Pons (tissue), 1 donor: ENCODE measurements around the gene SKAP1.
"Not testable (repeated sequence)": the region's sequence is repeated elsewhere in the genome, so short reads cannot be mapped to it uniquely, and the experiment has no call there.

Experiments used
- DNase-seq: peaks from one replicate; pipeline ENCODE4 v3.0.0-alpha.2; 2016; ENCODE audit warnings: low spot score

Gene SKAP1

GRCh38 chr17:48209973-48210372, 220.0 kb downstream of the SKAP1 start:
- DNase-seq = no peak

DNA sequence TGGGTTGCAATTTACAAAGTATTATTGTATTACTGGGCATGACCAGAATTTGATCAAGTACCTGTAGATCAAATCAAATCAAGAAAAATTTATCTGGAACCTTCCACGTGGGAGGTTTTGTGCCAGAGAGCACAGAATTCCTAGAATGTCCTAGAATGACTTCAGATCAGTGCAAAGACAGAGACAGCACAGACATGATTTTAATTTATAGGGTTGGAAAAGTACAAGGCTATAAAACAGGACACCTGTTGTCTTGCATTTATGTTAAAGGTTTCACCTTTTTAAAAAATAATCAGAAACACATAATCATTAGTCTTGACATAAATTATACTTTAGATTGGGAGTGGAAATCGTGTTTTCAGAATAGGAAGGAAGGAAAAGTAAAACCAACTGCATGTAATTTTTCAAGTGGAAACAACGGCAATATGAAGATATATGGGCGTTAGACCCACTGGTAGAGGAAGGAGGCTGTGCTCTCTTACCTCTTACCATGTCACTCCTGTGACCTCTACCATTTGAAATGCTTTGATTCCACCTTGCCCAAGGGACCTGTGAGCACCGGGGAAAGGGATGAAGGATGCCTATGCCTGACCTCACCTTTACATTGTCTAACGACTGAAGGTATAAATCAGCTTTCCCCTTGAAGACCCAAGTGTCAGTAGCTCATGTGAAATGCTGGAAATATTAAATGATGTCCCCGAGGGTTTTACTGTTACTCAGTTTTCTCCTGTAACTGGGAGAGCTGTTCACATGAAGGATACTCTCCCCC, 222.1 kb downstream of the SKAP1 start:
- DNase-seq = no peak

- not testable (repeated sequence) for DNase-seq
Observed at GRCh38 chr17:48207036-48207435, 223.0 kb downstream of the SKAP1 start.

- no peak for DNase-seq
Observed at GRCh38 chr17:48202959-48203358, 227.1 kb downstream of the SKAP1 start.

DNA sequence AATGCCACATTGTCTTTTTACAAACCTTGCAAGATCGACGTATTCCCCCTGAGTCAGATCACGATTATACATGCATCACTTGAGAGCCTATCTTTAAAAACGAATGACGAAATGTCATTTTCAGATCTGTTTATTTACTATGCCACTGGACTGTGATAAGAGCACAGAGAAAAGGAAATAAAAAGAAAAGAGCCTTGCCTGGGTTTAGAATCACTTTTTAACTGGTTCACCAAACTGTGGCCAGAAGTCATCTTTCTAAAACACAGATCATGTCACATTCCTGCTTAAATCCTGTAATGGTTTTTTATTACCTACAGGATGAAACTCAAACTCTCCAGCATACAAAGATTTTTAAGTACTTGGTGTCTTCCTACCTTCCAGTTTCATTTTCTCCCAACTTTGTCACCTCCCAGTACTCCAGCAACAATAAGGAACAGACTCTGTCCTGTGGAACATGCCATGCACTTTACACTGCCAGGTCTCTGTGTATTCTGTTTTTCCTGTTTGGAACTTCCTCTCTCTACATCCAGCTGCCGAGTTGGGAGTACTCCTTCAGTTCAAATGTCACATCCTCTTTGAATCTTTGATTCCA, 231.0 kb downstream of the SKAP1 start:
- no peak for DNase-seq

GRCh38 chr17:48195910-48196309, 234.1 kb downstream of the SKAP1 start:
- no peak for DNase-seq

DNA sequence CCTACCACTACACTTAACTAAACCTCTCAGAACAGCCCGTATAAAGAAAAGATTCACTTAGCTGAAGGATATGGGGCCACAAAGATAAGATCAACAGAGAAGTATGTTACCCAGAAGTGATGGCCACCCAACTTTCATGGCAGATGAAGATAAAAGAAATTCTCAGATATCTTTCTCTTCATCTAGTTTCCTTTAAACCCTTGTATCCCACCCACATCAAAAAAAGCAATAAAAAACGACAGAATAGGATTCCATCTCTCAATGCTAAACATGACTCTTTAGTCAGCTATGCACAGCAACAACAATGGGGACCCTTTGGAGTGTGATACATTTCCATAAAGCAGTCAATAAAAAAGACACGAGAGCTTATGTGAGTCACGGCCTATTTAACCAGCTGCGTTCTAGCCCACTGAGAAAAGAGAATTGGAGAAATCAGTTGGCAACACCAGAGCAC, 235.9 kb downstream of the SKAP1 start:
- no peak for DNase-seq

DNA sequence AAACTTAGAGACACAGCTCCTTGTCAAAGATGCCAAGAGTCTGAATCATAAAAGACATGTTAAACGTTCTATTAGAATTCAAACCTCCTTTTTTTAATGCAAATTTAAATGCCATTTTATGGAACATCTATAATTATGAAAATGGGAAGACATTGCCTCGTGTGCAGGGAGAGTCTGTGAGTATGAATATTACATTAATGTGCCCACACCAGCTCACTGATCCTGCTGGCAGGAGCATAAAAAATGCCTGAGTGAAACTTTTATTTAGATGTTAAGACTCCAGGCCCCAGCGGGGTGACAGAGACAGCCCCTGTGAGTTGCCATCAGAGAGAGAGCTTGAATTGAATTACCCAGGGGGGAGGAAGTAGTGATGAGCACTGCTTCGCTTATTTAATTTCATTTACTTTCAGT, 237.7 kb downstream of the SKAP1 start:
- DNase-seq = no peak

GRCh38 chr17:48191362-48191761, 238.7 kb downstream of the SKAP1 start:
- no peak for DNase-seq

- DNase-seq = no peak
Observed at GRCh38 chr17:48190871-48191270, 239.1 kb downstream of the SKAP1 start.

DNA sequence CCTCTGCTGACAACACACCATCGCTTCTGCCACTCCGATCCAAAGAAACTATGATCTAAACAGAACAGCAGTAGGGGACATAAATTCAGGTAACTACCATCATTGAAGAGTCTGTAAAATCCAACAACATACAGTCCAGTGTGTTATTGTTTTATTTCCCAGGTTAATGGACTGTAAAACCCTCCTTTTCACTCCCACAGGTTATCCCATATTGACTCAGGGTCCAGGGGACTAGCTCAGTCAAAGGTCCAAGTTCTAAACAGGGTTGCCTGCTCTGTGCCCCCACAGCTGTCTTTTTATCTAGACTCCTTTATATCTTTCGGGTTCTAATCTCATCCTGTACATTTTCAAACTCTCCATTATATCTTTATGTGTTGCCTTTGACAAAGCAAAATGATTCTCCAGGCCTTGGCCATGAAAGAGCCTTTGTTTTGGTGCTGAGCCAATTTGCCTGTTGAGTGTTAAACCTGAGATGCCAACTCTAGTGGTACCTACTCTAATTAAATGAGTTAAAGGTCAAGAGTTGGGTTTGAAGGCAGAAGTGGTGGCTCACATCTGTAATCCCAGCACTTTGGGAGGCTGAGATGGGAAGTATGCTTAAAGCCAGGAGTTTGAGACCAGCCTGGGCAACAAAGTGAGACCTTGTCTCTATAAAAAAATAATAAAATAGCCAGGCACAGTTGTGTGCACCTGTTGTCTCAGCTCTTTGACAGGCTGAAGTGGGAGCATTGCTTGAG, 242.0 kb downstream of the SKAP1 start:
- DNase-seq = no peak

DNA sequence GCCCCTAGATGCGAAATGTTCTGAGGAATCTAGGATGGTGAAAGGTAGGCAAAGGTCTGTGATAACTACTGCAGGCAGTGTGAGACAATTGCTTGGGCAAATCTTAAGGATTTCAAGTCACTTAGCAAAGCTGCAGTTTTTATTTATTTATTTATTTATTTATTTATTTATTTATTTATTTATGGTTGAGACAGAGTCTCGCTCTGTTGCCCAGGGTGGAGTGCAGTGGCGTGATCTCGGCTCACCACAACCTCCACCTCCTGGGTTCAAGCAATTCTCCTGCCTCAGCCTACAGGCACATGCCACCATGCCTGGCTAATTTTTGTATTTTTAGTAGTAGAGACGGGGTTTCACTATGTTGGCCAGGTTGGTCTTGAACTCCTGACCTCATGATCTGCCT, 243.7 kb downstream of the SKAP1 start:
- DNase-seq = not testable (repeated sequence)

DNA sequence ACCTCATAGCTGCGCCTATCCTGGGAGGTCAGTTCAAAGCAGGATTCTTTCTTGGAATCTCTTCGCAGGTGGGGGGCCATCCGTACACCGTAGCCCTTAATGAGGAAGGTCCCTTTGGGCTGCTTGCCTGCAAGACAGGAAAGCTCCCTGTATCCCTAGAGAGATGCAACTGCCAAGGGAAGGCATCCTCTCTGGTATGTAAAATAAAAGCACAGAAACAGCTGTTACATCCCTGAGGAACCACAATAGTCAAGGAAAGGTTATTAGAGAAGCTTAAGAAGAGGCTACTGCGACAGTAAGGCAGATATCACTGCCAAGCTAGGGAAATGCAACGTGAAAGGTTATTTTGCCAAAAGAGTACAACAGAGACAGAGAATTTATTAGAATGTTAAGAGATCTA, 245.3 kb downstream of the SKAP1 start:
- DNase-seq = no peak

DNA sequence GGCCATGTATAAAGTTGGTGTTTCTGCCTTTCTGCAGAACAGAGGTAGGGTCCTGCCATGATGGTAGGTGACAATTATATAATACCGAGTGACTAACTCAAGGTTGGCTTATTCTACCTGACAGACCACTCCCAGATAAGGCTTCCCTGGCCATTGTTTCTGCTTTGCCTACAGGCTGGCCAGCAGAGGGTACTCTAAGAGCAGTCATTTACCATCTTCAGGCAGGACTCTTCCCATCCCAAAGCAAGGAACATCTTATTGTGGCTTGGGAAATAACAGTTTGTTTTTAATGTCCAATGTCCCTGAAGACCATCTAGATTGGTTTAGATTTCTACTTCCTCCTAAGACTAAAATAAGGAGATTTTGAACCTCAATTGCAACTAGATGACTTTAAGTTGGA, 248.4 kb downstream of the SKAP1 start:
- no peak for DNase-seq

- DNase-seq = no peak
Observed at GRCh38 chr17:48180842-48181629, 249.0 kb downstream of the SKAP1 start.

DNA sequence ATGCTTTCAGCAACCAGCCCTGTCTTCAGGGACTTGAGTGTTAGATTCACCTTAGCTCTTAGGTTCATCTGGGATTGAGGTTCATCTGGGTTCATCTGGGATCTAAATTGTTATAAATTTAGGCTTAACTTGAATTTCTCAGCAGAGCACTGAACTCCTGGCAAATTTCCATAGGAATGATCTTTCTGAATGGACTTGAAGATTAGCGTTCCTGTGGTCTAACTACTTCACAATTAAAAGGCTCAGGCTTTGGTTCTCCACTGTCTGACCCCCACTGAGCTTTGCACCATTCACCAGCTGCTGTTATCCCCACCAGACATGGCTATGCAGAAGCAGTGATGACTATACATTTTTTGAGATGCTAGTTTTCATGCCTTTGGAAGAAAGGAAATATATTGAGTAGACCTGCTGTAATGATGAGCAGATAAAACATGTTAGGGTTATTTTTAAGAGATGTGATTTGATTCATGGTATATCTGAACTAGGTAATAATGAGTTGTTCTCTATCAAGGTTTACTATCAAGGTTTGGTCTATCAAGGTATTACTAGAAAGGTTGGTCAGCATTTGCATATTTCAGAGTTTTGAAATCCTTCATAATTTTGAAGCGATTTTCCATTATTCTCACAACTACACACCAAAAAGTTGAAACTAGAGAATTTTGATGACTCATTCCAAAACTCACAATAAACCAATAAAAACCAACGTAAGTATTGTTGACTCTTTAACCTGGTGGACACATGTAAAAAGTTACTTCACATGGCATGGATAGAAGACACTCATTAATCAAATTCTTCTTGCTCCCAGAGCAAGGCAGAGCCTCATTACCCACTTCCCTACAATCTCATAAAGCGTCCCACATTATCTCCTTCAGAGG, 250.7 kb downstream of the SKAP1 start:
- DNase-seq = no peak

DNA sequence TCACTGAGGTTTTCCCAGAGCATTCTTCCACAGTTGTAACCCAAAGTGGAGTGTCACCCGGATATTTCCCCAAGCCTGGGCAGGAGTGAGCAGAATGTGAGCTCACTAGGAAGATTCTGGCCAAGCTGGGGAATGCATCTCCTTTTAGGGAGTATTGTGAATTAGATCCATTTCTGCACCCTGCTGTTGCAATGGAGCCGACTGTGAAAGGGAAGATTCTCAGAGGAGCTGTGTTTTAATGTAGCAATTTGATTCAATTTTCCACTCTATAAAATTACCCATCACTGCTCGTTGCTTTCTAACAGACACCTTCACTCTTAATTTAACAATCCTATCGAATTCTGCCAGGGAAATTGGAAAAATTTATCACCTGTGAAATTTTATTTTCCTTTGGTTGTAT, 251.7 kb downstream of the SKAP1 start:
- DNase-seq = no peak

- DNase-seq = no peak
Observed at GRCh38 chr17:48177816-48178215, 252.2 kb downstream of the SKAP1 start.

DNA sequence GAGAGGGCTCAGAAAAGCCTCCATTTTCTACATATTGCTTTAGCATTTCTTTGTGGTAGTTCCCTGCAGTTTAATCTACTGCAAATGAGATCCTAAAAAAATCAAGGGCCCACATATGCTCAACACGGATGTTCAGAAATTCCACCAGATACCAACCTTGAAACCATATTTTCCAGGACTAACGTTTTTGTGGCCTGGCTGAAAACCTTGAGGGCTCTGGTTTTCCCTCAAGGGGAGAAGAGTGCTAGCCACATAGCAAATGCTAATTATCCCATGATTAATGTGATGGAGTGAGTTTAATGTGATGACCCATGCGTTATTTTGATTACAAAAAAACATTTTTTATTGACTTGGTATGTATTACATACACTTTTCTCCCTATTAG, 253.6 kb downstream of the SKAP1 start:
- no peak for DNase-seq

DNA sequence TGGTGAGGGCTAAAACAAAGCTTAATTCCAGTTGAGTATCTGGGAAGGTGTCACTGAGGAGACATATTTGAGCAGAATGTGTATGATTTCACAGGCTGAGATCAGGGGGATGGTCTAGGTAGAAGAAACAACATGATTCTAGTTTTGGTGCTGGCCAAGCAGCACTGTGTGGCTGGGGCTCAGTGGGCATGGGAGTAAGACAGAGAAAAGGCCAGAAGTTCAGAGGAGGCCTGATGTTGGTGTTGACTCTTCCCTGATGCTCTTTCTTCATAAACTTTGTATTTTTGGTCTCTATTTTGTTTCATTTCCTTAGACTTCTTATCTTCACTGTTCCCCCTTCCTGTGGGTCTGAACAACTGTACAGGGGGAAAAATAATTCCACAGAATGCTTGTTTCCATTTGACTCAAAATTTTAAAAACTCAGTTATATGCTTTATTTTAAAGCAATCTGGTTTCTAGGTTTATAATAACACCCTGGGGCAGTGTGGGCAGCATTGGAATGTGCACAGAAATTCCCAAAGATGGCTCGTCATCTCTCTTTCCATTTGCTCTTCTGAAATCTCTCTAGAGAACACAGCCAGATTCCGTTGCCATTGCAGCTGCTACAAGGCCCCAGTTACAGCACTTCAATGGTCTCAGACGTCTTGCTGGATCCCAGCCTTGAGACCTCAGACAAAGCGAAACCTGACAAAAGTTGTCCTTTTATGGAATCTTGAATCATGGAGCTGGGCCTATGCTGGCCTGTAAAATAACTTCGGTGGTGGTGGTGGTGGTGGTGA, 254.1 kb downstream of the SKAP1 start:
- DNase-seq = no peak
